OCI-LY3 (cell line): ENCODE measurements around the gene FBP1.
"Not testable (repeated sequence)": the region's sequence is repeated elsewhere in the genome, so short reads cannot be mapped to it uniquely, and the experiment has no call there.

Source experiments
- H2AFZ ChIP-seq: fragments of 200-600, 300-600 bp; shearing (Covaris generic); 2 replicates; pipeline ENCODE4 v1.6.0; 2014; ENCODE audit warnings: antibody characterized with exemption, low read depth, low read length
- H3K27ac ChIP-seq: fragments of 200-600, 300-600 bp; sonication (generic); 2 replicates; pipeline ENCODE4 v1.5.1; 2014; ENCODE audit warnings: mild to moderate bottlenecking, low read length, moderate library complexity, mixed read lengths
- H3K27me3 ChIP-seq: fragments of 200-600, 300-600 bp; sonication (generic); 2 replicates; pipeline ENCODE4 v1.6.1; 2014; ENCODE audit warnings: low read depth, low read length, mixed read lengths
- H3K36me3 ChIP-seq: fragments of 200-600, 300-600 bp; sonication (generic); replicated peaks from 2 replicates; pipeline ENCODE3; 2014; ENCODE audit warnings: low read depth, low read length, mixed read lengths
- H3K4me1 ChIP-seq: fragments of 300-600, 200-600 bp; sonication (generic); 2 replicates; pipeline ENCODE4 v1.6.1; 2014; ENCODE audit warnings: low read length, mixed read lengths
- H3K4me2 ChIP-seq: fragments of 200-600, 300-600 bp; sonication (generic); 2 replicates; pipeline ENCODE4 v1.6.1; 2014; ENCODE audit warnings: low read length, mixed read lengths
- H3K4me3 ChIP-seq: fragments of 300-600, 200-600 bp; sonication (generic); 2 replicates; pipeline ENCODE4 v1.5.1; 2014; ENCODE audit warnings: antibody characterized with exemption, mild to moderate bottlenecking, low read length, moderate library complexity
- H3K79me2 ChIP-seq: fragments of 300-600, 200-600 bp; shearing (Covaris generic); 2 replicates; pipeline ENCODE4 v1.6.1; 2014; ENCODE audit warnings: mild to moderate bottlenecking, low read length, mixed read lengths
- H3K9ac ChIP-seq: fragments of 300-600, 200-600 bp; shearing (Covaris generic); 2 replicates; pipeline ENCODE4 v1.6.0; 2014; ENCODE audit warnings: mild to moderate bottlenecking, low read length, moderate library complexity
- H3K9me3 ChIP-seq: fragments of 200-600, 300-600 bp; shearing (Covaris generic); 2 replicates; pipeline ENCODE4 v1.6.1; 2014; ENCODE audit warnings: low read length, mixed read lengths; ENCODE audit not compliant: insufficient read depth
- H4K20me1 ChIP-seq: fragments of 200-600, 300-600 bp; sonication (generic); 2 replicates; pipeline ENCODE4 v1.6.1; 2016; ENCODE audit warnings: low read length, mixed read lengths; ENCODE audit not compliant: insufficient read depth
- EZH2phosphoT487 ChIP-seq: fragments of 200-600 bp; shearing (Covaris generic); IDR thresholded peaks from 2 replicates; pipeline ENCODE4 v1.6.1; 2018; ENCODE audit warnings: antibody characterized with exemption, mixed run types, low read depth
- TF ChIP-seq, protein P1 (sequence below): fragments of 200-600, 300-600 bp; sonication (generic); IDR thresholded peaks from 2 replicates; pipeline ENCODE4 v1.5.1; 2014; ENCODE audit warnings: antibody characterized with exemption, low read length, low read depth

FBP1 gene

DNA sequence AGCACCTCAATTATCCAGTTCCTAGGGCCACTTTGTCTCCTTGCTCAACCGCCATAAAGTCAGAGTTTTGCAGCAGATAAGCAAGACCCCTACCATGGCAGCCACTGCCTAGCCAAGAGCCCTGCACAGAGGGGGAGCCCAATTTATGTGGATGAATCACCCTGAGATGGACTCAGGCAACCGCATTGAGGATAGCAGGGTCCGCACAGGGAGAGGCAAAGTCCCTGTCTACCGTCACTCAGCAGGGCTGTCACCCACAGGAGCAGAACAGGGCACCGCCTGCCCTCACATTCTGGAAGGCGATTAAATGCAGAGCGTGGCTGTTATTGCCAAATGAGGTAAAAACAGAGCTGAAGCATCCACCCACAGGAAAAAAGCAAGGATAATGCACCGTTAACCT, 47.4 kb downstream of the FBP1 start:
- Histone ChIP-seq H2AFZ (no peak overlapping the region), H3K4me2 (no peak overlapping the region), H3K27ac (no peak overlapping the region), H3K79me2 (no peaks in the 10 kb centered on the region), H4K20me1 (no peaks in the 10 kb centered on the region), H3K9me3 (no peaks in the 10 kb centered on the region), H3K27me3 (no peaks in the 10 kb centered on the region; the same call in none of the 2 replicates), H3K36me3 (no peaks in the 10 kb centered on the region), H3K4me1 (peaks cover 10% of the 10 kb centered on the region; the same call in 1 of the 2 replicates), H3K4me3 (no peak overlapping the region), H3K9ac (no peak overlapping the region)
- TF ChIP-seq, protein P1, sequence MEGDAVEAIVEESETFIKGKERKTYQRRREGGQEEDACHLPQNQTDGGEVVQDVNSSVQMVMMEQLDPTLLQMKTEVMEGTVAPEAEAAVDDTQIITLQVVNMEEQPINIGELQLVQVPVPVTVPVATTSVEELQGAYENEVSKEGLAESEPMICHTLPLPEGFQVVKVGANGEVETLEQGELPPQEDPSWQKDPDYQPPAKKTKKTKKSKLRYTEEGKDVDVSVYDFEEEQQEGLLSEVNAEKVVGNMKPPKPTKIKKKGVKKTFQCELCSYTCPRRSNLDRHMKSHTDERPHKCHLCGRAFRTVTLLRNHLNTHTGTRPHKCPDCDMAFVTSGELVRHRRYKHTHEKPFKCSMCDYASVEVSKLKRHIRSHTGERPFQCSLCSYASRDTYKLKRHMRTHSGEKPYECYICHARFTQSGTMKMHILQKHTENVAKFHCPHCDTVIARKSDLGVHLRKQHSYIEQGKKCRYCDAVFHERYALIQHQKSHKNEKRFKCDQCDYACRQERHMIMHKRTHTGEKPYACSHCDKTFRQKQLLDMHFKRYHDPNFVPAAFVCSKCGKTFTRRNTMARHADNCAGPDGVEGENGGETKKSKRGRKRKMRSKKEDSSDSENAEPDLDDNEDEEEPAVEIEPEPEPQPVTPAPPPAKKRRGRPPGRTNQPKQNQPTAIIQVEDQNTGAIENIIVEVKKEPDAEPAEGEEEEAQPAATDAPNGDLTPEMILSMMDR: no peak
- TF ChIP-seq EZH2phosphoT487: no peak

DNA sequence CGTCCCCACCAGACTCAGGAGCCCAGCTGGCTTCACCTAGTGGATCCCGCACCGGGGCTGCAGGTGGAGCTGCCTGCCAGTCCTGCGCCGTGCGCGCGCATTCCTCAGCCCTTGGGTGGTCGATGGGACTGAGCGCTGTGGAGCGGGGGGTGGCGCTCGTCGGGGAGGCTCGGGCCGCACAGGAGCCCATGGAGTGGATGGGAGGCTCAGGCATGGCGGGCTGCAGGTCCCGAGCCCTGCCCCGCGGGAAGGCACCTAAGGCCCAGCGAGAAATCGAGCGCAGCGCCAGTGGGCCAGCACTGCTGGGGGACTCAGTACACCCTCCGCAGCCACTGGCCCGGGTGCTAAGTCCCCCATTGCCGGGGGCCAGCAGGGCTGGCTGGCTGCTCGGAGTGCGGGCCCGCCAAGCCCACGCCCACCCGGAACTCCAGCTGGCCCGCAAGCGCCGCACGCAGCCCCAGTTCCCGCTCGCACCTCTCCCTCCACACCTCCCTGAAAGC, 48.2 kb downstream of the FBP1 start:
- not testable (repeated sequence) for H2AFZ ChIP-seq, H3K27me3 ChIP-seq, H3K9me3 ChIP-seq, H4K20me1 ChIP-seq, H3K27ac ChIP-seq, H3K4me2 ChIP-seq, H3K4me3 ChIP-seq, H3K79me2 ChIP-seq, H3K36me3 ChIP-seq, H3K9ac ChIP-seq
- H3K4me1 ChIP-seq: peaks cover 16% of the 10 kb centered on the region; the same call in 1 of the 2 replicates

DNA sequence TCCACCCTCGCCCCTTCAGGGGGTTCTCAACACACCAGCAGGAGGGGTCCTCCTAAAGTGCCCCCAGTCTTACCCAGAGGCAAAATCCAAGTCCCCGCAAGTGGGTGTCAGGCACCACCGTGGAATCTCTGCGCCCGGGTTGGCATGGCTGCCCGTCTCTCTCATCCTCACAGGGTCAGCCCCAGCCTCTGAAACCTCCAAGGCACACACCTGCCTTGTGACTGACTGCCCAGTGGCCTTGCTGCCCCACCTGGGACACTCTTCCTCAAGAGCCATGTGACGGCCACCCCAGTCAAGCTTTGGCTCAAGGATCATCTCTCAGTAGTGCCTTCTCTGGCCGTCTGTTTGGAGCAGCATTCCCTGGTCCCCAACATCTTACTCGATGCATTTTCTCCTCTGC, 50.6 kb downstream of the FBP1 start:
- Histone ChIP-seq H3K4me3 (no peak overlapping the region), H3K36me3 (no peaks in the 10 kb centered on the region), H3K27me3 (no peaks in the 10 kb centered on the region; the same call in 1 of the 2 replicates), H3K79me2 (no peaks in the 10 kb centered on the region), H3K4me2 (no peak overlapping the region), H3K4me1 (peaks cover 9% of the 10 kb centered on the region; the same call in 1 of the 2 replicates), H2AFZ (no peak overlapping the region), H3K27ac (no peak overlapping the region), H4K20me1 (no peaks in the 10 kb centered on the region), H3K9me3 (no peaks in the 10 kb centered on the region), H3K9ac (no peak overlapping the region)
- TF ChIP-seq, protein P1: no peak
- TF ChIP-seq EZH2phosphoT487: no peak

DNA sequence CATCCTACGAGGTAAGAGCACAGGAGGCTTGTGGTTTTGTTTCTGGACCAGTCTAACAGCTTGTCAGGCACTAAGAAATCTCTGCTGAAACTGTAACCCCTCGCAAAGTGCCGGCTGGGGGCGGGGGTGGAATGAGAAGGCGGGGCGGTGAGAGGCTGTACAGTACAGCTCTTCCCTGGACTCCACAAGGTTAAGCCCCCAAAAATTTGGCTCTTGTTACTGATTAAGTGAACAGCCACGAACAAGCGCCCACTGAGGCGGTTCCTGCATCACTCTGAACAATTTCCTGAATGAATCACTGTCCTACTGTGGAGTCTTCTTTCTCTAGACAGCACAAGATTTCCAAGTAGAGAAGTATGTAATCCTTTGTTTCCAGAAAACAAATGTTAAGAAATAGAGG, 52.5 kb downstream of the FBP1 start:
- H3K79me2 ChIP-seq: no peaks in the 10 kb centered on the region
- peak overlapping the region; percentile 70 for H3K4me3 ChIP-seq
- no peaks in the 10 kb centered on the region for H3K9me3 ChIP-seq
- H3K27me3 ChIP-seq: no peaks in the 10 kb centered on the region; the same call in 1 of the 2 replicates
- peaks cover 9% of the 10 kb centered on the region; the same call in 1 of the 2 replicates for H3K4me1 ChIP-seq
- peak overlapping the region; percentile 77 for H3K4me2 ChIP-seq
- H2AFZ ChIP-seq: peak overlapping the region; percentile 94
- peak overlapping the region; percentile 10; the same call in 1 of the 2 replicates for H3K9ac ChIP-seq
- H3K36me3 ChIP-seq: no peaks in the 10 kb centered on the region
- no peak overlapping the region for H3K27ac ChIP-seq
- no peaks in the 10 kb centered on the region for H4K20me1 ChIP-seq
- TF ChIP-seq, protein P1: no peak
- no peak for TF ChIP-seq EZH2phosphoT487
